ENCODE measurements around the gene NUDT1. TPM values are rescaled to one million over a fixed set of nuclear protein-coding genes. Genes with fewer than 3 reads are reported as not detected.

The NUDT1 gene
- total RNA-seq, 4 donors from 2014 or later = 12.9 to 37.6 (median 26.6) TPM

- WGBS, 2 donors = 77 to 93% methylated on average over 13 of the region's 13 CpGs
- Histone ChIP-seq H3K4me1 (no peaks in the 10 kb centered on the region), H3K27ac (no peak overlapping the region), H3K36me3 (peaks cover 0 to 13% (median 0%) of the 10 kb centered on the region in 3 donors), H3K27me3 (no peaks in the 10 kb centered on the region), H3K4me3 (no peak overlapping the region), H3K9me3 (no peaks in the 10 kb centered on the region)
- DNase-seq (ENCODE audit: low spot score in 2 of 2) = no peak
- TF ChIP-seq POLR2A (IDR thresholded peaks at IDR 0.05) = no peak
- TF ChIP-seq EP300 (IDR thresholded peaks at IDR 0.05) = no peak
Measured at GRCh38 chr7:2289621-2290020, 47.6 kb downstream of the NUDT1 start.

- TF ChIP-seq POLR2A (IDR thresholded peaks at IDR 0.05) = no peak
- no peak for TF ChIP-seq EP300 (IDR thresholded peaks at IDR 0.05)
- no peak for DNase-seq (ENCODE audit: low spot score in 2 of 2)
- Histone ChIP-seq H3K4me1 (no peaks in the 10 kb centered on the region), H3K36me3 (peaks cover 0 to 13% (median 0%) of the 10 kb centered on the region in 3 donors), H3K27me3 (no peaks in the 10 kb centered on the region), H3K27ac (no peak overlapping the region), H3K9me3 (no peaks in the 10 kb centered on the region), H3K4me3 (no peak overlapping the region)
- 93% methylated on average over 6 of the region's 6 CpGs for WGBS, 2 donors
Measured at GRCh38 chr7:2290877-2291276, 48.9 kb downstream of the NUDT1 start.

GRCh38 chr7:2295936-2296620 lies 54.1 kb downstream of the NUDT1 start:
- no peaks in the 10 kb centered on the region for H3K36me3 ChIP-seq
- WGBS, 2 donors = 77% methylated on average over 6 of the region's 6 CpGs

GRCh38 chr7:2296832-2297231 lies 54.8 kb downstream of the NUDT1 start:
- Histone ChIP-seq H3K9me3 (no peaks in the 10 kb centered on the region), H3K27ac (no peak overlapping the region), H3K27me3 (no peaks in the 10 kb centered on the region), H3K4me1 (peaks cover 0 to 14% (median 0%) of the 10 kb centered on the region in 4 donors), H3K36me3 (no peaks in the 10 kb centered on the region), H3K4me3 (no peak overlapping the region)
- no peak for DNase-seq (ENCODE audit: low spot score in 2 of 2)
- WGBS, 2 donors = 95% methylated on average over 6 of the region's 6 CpGs
- TF ChIP-seq CTCF (IDR thresholded peaks at IDR 0.05) (no peak), POLR2A (IDR thresholded peaks at IDR 0.05) (no peak), EP300 (IDR thresholded peaks at IDR 0.05) (no peak)

More at GRCh38 chr7:2295936-2296620, 54.1 kb downstream of the NUDT1 start:
- Histone ChIP-seq H3K4me3 (no peak overlapping the region), H3K27ac (no peak overlapping the region), H3K4me1 (peaks cover 0 to 14% (median 0%) of the 10 kb centered on the region in 4 donors), H3K27me3 (no peaks in the 10 kb centered on the region), H3K9me3 (no peaks in the 10 kb centered on the region)
- TF ChIP-seq CTCF (IDR thresholded peaks at IDR 0.05) (no peak), POLR2A (IDR thresholded peaks at IDR 0.05) (no peak), EP300 (IDR thresholded peaks at IDR 0.05) (no peak)
- DNase-seq (ENCODE audit: low spot score in 2 of 2) = no peak

- peak overlapping the region in 3 of 4 donors; percentile 25 to 75 (median 60) for H3K27ac ChIP-seq
- TF ChIP-seq EP300 (IDR thresholded peaks at IDR 0.05) (peak in 1 of 2 donors; percentile 47), POLR2A (IDR thresholded peaks at IDR 0.05) (no peak), CTCF (IDR thresholded peaks at IDR 0.05) (no peak)
- peaks cover 0 to 14% (median 0%) of the 10 kb centered on the region in 4 donors for H3K4me1 ChIP-seq
- no peaks in the 10 kb centered on the region for H3K36me3 ChIP-seq
- no peaks in the 10 kb centered on the region for H3K27me3 ChIP-seq
- 64 to 68% methylated on average over 18 of the region's 18 CpGs for WGBS, 2 donors
- H3K9me3 ChIP-seq = no peaks in the 10 kb centered on the region
- DNase-seq (ENCODE audit: low spot score in 2 of 2) = peak in 1 of 2 donors; percentile 40
- no peak overlapping the region for H3K4me3 ChIP-seq
Measured at GRCh38 chr7:2299131-2299829, 57.3 kb downstream of the NUDT1 start.
